DMS53 treated with DMSO at 0.1 percent for 48 hours (cell line): Measurements from ENCODE around the gene MALAT1.
"Not testable (repeated sequence)": the region's sequence is repeated elsewhere in the genome, so short reads cannot be mapped to it uniquely, and the experiment has no call there.

Experiments
- DNase-seq: peaks from one replicate; lab custom pipeline; 2025; ENCODE audit not compliant: unreplicated experiment; lab: John Stamatoyannopoulos, UW

The MALAT1 gene

DNA sequence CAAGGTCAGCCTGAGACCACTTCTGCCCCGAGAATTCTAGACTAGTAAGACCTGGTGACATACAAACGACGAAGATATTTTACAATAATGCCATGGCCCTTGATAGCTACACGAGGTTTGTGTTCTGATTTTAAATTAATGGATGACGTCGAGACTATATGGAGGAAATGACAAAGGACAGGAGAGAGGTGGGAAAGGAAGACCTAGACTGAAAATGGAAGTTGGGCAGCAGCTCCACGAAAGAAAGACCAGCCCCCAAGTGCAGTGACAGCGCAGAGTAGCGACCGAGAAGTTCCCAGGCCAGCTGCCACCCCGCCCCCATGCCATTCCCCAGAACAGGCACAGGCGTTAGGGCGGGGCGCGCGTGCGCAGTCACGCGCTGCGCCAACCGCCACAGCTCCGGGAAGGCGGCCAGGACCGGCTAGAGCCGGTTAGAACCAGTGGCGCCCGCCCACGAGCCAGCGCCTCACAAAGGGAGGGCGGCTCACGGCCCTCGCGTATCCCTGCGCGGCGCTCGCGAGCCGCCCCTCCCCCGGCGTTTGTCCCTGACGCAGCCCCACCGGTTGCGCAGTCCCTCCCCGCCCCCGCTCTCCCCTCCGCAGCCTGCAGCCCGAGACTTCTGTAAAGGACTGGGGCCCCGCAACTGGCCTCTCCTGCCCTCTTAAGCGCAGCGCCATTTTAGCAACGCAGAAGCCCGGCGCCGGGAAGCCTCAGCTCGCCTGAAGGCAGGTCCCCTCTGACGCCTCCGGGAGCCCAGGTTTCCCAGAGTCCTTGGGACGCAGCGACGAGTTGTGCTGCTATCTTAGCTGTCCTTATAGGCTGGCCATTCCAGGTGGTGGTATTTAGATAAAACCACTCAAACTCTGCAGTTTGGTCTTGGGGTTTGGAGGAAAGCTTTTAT lies 1.5 kb upstream of the MALAT1 start:
- peak; percentile 95 for DNase-seq

DNA sequence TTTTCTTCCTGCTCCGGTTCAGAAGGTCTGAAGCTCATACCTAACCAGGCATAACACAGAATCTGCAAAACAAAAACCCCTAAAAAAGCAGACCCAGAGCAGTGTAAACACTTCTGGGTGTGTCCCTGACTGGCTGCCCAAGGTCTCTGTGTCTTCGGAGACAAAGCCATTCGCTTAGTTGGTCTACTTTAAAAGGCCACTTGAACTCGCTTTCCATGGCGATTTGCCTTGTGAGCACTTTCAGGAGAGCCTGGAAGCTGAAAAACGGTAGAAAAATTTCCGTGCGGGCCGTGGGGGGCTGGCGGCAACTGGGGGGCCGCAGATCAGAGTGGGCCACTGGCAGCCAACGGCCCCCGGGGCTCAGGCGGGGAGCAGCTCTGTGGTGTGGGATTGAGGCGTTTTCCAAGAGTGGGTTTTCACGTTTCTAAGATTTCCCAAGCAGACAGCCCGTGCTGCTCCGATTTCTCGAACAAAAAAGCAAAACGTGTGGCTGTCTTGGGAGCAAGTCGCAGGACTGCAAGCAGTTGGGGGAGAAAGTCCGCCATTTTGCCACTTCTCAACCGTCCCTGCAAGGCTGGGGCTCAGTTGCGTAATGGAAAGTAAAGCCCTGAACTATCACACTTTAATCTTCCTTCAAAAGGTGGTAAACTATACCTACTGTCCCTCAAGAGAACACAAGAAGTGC lies 661 bp upstream of the MALAT1 start:
- DNase-seq = peak; percentile 48

DNA sequence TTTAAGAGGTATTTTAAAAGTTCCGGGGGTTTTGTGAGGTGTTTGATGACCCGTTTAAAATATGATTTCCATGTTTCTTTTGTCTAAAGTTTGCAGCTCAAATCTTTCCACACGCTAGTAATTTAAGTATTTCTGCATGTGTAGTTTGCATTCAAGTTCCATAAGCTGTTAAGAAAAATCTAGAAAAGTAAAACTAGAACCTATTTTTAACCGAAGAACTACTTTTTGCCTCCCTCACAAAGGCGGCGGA lies 193 bp upstream of the MALAT1 start:
- DNase-seq = no peak

DNA sequence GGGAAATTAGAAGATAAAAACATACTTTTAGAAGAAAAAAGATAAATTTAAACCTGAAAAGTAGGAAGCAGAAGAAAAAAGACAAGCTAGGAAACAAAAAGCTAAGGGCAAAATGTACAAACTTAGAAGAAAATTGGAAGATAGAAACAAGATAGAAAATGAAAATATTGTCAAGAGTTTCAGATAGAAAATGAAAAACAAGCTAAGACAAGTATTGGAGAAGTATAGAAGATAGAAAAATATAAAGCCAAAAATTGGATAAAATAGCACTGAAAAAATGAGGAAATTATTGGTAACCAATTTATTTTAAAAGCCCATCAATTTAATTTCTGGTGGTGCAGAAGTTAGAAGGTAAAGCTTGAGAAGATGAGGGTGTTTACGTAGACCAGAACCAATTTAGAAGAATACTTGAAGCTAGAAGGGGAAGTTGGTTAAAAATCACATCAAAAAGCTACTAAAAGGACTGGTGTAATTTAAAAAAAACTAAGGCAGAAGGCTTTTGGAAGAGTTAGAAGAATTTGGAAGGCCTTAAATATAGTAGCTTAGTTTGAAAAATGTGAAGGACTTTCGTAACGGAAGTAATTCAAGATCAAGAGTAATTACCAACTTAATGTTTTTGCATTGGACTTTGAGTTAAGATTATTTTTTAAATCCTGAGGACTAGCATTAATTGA lies 1.0 kb downstream of the MALAT1 start:
- no peak for DNase-seq

DNA sequence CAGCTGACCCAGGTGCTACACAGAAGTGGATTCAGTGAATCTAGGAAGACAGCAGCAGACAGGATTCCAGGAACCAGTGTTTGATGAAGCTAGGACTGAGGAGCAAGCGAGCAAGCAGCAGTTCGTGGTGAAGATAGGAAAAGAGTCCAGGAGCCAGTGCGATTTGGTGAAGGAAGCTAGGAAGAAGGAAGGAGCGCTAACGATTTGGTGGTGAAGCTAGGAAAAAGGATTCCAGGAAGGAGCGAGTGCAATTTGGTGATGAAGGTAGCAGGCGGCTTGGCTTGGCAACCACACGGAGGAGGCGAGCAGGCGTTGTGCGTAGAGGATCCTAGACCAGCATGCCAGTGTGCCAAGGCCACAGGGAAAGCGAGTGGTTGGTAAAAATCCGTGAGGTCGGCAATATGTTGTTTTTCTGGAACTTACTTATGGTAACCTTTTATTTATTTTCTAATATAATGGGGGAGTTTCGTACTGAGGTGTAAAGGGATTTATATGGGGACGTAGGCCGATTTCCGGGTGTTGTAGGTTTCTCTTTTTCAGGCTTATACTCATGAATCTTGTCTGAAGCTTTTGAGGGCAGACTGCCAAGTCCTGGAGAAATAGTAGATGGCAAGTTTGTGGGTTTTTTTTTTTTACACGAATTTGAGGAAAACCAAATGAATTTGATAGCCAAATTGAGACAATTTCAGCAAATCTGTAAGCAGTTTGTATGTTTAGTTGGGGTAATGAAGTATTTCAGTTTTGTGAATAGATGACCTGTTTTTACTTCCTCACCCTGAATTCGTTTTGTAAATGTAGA lies 1.7 kb downstream of the MALAT1 start:
- DNase-seq = no peak

DNA sequence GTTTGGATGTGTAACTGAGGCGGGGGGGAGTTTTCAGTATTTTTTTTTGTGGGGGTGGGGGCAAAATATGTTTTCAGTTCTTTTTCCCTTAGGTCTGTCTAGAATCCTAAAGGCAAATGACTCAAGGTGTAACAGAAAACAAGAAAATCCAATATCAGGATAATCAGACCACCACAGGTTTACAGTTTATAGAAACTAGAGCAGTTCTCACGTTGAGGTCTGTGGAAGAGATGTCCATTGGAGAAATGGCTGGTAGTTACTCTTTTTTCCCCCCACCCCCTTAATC lies 2.3 kb downstream of the MALAT1 start:
- DNase-seq = no peak

DNA sequence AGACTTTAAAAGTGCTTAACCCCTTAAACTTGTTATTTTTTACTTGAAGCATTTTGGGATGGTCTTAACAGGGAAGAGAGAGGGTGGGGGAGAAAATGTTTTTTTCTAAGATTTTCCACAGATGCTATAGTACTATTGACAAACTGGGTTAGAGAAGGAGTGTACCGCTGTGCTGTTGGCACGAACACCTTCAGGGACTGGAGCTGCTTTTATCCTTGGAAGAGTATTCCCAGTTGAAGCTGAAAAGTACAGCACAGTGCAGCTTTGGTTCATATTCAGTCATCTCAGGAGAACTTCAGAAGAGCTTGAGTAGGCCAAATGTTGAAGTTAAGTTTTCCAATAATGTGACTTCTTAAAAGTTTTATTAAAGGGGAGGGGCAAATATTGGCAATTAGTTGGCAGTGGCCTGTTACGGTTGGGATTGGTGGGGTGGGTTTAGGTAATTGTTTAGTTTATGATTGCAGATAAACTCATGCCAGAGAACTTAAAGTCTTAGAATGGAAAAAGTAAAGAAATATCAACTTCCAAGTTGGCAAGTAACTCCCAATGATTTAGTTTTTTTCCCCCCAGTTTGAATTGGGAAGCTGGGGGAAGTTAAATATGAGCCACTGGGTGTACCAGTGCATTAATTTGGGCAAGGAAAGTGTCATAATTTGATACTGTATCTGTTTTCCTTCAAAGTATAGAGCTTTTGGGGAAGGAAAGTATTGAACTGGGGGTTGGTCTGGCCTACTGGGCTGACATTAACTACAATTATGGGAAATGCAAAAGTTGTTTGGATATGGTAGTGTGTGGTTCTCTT lies 2.8 kb downstream of the MALAT1 start:
- DNase-seq = no peak

DNA sequence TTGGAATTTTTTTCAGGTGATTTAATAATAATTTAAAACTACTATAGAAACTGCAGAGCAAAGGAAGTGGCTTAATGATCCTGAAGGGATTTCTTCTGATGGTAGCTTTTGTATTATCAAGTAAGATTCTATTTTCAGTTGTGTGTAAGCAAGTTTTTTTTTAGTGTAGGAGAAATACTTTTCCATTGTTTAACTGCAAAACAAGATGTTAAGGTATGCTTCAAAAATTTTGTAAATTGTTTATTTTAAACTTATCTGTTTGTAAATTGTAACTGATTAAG lies 3.4 kb downstream of the MALAT1 start:
- no peak for DNase-seq

DNA sequence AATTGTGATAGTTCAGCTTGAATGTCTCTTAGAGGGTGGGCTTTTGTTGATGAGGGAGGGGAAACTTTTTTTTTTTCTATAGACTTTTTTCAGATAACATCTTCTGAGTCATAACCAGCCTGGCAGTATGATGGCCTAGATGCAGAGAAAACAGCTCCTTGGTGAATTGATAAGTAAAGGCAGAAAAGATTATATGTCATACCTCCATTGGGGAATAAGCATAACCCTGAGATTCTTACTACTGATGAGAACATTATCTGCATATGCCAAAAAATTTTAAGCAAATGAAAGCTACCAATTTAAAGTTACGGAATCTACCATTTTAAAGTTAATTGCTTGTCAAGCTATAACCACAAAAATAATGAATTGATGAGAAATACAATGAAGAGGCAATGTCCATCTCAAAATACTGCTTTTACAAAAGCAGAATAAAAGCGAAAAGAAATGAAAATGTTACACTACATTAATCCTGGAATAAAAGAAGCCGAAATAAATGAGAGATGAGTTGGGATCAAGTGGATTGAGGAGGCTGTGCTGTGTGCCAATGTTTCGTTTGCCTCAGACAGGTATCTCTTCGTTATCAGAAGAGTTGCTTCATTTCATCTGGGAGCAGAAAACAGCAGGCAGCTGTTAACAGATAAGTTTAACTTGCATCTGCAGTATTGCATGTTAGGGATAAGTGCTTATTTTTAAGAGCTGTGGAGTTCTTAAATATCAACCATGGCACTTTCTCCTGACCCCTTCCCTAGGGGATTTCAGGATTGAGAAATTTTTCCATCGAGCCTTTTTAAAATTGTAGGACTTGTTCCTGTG lies 3.9 kb downstream of the MALAT1 start:
- DNase-seq = no peak

DNA sequence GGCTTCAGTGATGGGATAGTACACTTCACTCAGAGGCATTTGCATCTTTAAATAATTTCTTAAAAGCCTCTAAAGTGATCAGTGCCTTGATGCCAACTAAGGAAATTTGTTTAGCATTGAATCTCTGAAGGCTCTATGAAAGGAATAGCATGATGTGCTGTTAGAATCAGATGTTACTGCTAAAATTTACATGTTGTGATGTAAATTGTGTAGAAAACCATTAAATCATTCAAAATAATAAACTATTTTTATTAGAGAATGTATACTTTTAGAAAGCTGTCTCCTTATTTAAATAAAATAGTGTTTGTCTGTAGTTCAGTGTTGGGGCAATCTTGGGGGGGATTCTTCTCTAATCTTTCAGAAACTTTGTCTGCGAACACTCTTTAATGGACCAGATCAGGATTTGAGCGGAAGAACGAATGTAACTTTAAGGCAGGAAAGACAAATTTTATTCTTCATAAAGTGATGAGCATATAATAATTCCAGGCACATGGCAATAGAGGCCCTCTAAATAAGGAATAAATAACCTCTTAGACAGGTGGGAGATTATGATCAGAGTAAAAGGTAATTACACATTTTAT lies 4.6 kb downstream of the MALAT1 start:
- no peak for DNase-seq

DNA sequence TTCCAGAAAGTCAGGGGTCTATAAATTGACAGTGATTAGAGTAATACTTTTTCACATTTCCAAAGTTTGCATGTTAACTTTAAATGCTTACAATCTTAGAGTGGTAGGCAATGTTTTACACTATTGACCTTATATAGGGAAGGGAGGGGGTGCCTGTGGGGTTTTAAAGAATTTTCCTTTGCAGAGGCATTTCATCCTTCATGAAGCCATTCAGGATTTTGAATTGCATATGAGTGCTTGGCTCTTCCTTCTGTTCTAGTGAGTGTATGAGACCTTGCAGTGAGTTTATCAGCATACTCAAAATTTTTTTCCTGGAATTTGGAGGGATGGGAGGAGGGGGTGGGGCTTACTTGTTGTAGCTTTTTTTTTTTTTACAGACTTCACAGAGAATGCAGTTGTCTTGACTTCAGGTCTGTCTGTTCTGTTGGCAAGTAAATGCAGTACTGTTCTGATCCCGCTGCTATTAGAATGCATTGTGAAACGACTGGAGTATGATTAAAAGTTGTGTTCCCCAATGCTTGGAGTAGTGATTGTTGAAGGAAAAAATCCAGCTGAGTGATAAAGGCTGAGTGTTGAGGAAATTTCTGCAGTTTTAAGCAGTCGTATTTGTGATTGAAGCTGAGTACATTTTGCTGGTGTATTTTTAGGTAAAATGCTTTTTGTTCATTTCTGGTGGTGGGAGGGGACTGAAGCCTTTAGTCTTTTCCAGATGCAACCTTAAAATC lies 5.3 kb downstream of the MALAT1 start:
- DNase-seq = no peak

DNA sequence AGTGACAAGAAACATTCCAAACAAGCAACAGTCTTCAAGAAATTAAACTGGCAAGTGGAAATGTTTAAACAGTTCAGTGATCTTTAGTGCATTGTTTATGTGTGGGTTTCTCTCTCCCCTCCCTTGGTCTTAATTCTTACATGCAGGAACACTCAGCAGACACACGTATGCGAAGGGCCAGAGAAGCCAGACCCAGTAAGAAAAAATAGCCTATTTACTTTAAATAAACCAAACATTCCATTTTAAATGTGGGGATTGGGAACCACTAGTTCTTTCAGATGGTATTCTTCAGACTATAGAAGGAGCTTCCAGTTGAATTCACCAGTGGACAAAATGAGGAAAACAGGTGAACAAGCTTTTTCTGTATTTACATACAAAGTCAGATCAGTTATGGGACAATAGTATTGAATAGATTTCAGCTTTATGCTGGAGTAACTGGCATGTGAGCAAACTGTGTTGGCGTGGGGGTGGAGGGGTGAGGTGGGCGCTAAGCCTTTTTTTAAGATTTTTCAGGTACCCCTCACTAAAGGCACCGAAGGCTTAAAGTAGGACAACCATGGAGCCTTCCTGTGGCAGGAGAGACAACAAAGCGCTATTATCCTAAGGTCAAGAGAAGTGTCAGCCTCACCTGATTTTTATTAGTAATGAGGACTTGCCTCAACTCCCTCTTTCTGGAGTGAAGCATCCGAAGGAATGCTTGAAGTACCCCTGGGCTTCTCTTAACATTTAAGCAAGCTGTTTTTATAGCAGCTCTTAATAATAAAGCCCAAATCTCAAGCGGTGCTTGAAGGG lies 6.0 kb downstream of the MALAT1 start:
- no peak for DNase-seq

DNA sequence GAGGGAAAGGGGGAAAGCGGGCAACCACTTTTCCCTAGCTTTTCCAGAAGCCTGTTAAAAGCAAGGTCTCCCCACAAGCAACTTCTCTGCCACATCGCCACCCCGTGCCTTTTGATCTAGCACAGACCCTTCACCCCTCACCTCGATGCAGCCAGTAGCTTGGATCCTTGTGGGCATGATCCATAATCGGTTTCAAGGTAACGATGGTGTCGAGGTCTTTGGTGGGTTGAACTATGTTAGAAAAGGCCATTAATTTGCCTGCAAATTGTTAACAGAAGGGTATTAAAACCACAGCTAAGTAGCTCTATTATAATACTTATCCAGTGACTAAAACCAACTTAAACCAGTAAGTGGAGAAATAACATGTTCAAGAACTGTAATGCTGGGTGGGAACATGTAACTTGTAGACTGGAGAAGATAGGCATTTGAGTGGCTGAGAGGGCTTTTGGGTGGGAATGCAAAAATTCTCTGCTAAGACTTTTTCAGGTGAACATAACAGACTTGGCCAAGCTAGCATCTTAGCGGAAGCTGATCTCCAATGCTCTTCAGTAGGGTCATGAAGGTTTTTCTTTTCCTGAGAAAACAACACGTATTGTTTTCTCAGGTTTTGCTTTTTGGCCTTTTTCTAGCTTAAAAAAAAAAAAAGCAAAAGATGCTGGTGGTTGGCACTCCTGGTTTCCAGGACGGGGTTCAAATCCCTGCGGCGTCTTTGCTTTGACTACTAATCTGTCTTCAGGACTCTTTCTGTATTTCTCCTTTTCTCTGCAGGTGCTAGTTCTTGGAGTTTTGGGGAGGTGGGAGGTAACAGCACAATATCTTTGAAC lies 6.8 kb downstream of the MALAT1 start:
- DNase-seq = peak; percentile 50

DNA sequence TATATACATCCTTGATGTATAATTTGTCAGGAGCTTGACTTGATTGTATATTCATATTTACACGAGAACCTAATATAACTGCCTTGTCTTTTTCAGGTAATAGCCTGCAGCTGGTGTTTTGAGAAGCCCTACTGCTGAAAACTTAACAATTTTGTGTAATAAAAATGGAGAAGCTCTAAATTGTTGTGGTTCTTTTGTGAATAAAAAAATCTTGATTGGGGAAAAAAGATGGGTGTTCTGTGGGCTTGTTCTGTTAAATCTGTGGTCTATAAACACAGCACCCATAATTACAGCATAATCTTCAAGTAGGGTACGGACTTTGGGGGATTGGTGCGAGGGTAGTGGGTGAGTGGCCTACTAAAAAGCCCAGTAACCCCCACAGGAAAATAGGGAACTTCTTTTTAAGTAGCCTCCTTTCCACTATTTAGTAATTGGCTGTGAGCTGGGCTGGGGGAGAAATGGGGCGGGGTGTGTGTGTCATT lies 7.5 kb downstream of the MALAT1 start:
- no peak for DNase-seq

DNA sequence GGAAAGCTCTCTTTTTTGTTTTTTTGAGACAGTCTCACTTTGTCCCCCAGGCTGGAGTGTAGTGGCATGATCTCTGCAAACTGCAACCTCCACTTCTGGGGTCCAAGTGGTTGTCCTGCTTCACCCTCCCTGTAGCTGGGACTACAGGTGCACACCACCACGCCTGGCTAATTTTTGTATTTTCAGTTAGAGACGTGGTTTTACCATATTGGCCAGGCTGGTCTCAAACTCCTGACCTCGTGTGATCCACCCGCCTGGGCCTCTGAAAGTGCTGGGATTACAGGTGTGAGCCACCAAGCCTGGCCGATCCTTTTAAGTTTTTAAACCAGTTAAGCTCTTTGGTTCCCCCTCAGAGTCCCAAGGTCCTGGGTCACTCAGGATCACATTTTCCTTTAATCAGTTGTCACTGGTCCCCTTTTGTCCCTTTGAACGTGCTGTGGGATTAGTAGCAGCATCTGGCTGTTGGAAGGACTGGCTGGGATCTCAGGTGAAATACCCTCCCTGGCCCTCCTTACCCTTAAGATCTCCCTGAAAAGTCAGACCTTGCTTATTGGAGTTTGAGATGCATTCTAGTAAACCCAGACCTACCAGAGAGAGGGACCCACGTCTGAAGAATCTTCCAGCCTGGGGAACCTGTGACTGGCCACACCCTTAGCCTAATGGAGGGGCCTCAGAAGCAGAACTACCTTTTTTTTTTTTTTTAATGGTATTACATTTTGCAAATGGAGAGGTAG lies 8.1 kb downstream of the MALAT1 start:
- peak; percentile 96 for DNase-seq

DNA sequence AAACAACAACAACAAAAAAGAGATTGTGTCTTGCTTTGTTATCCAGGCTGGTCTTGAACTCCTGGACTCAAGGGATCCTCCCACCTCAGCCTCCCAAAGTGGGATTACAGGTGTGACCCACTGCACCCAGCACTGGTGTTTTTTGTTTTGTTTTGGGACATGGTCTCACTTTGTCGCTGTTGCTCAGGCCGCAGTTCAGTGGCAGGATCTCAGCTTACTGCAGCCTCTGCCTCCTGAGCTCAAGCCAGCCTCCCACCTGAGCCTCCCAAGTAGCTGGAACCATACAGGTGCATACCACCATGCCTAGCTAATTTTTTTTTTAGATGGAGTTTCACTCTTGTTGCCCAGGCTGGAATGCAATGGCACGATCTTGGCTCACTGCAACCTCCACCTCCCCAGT lies 13.5 kb downstream of the MALAT1 start:
- not testable (repeated sequence) for DNase-seq
